Panc1 (cell line): Measurements from ENCODE around the gene D2HGDH. TPM values are rescaled to one million over a fixed set of nuclear protein-coding genes. Genes with fewer than 3 reads are reported as not detected.

Experiments
- ATAC-seq: fragments of 200-7000 bp; cut with Tn5 transposase; 2 replicates; pipeline ENCODE4 v1.9.1; 2020; ENCODE audit warnings: mild to moderate bottlenecking, moderate library complexity
- BruUV-seq: library from RNA; stranded (reverse); fragments of 400-500 nt; replicated peaks from 2 replicates; lab custom pipeline; 2021; lab: Mats Ljungman, UMichigan
- CTCF ChIA-PET: fragments of 300-600 bp; sonication (Branson Sonifier 250); formaldehyde crosslinking; loops from one replicate; lab custom pipeline; 2022; ENCODE audit warnings: antibody characterized with exemption; lab: Charles Lee
- POLR2A ChIA-PET: fragments of 300-600 bp; sonication (Branson Sonifier 250); formaldehyde crosslinking; loops from one replicate; lab custom pipeline; 2022; ENCODE audit warnings: antibody characterized with exemption; lab: Charles Lee
- DNase-seq: peaks from one replicate; pipeline ENCODE4 v3.0.0-alpha.2; 2010; ENCODE audit warnings: low read depth, low spot score
- H3K27ac ChIP-seq: 2 replicates; pipeline ENCODE4 v1.5.1; 2011; ENCODE audit warnings: mild to moderate bottlenecking, low read length, inconsistent platforms
- H3K27me3 ChIP-seq: fragments of 200-500 bp; sonication (Bioruptor generic); 2 replicates; pipeline ENCODE4 v1.6.0; 2014; ENCODE audit warnings: low read length, inconsistent platforms; ENCODE audit not compliant: control insufficient read depth, insufficient read depth
- H3K36me3 ChIP-seq: fragments of 200-500 bp; sonication (Bioruptor generic); 2 replicates; pipeline ENCODE4 v1.5.1; 2014; ENCODE audit warnings: inconsistent platforms, mild to moderate bottlenecking, low read length, moderate library complexity; ENCODE audit not compliant: control insufficient read depth, insufficient read depth
- H3K4me1 ChIP-seq: 2 replicates; pipeline ENCODE4 v1.5.1; 2011; ENCODE audit warnings: inconsistent platforms, mild to moderate bottlenecking, low read length, moderate library complexity; ENCODE audit not compliant: control insufficient read depth, insufficient read depth
- H3K4me3 ChIP-seq, 2 experiments: 2 replicates each; pipeline ENCODE4 v1.5.1; 2011 to 2012; ENCODE audit warnings: low read depth in 2 of 2, low read length in 2 of 2, mild to moderate bottlenecking in 2 of 2, inconsistent platforms in 1 of 2, moderate library complexity in 1 of 2
- H3K9me3 ChIP-seq: fragments of 200-500 bp; sonication (Bioruptor generic); 2 replicates; pipeline ENCODE4 v1.5.1; 2014; ENCODE audit warnings: low read depth, mild to moderate bottlenecking, inconsistent platforms, low read length, moderate library complexity; ENCODE audit not compliant: control insufficient read depth, insufficient read depth
- CTCF ChIP-seq: fragments of 450-650 bp; IDR thresholded peaks from 2 replicates; pipeline ENCODE4 v1.5.1; 2017; ENCODE audit warnings: mild to moderate bottlenecking
- POLR2AphosphoS5 ChIP-seq: IDR thresholded peaks from 2 replicates; pipeline ENCODE4 v1.6.1; 2012; ENCODE audit warnings: mild to moderate bottlenecking, low read depth, low read length, moderate library complexity
- SIN3A ChIP-seq: IDR thresholded peaks from 2 replicates; pipeline ENCODE4 v1.6.1; 2012; ENCODE audit warnings: low read depth, mild to moderate bottlenecking, low read length, moderate library complexity, borderline replicate concordance; ENCODE audit not compliant: insufficient read depth
- TCF7L2 ChIP-seq: IDR thresholded peaks from 2 replicates; pipeline ENCODE4 v1.6.1; 2011; ENCODE audit warnings: mild to moderate bottlenecking, low read depth, low read length, inconsistent platforms
- in situ Hi-C: cut with HindIII; loops from 2 replicates; pipeline ENCODE4 v1.10.0; 2016; ENCODE audit warnings: low sequenced_read_pairs, low pct_unique_long_range_greater_than_20kb
- intact Hi-C: fragments of 100-400 bp; cut with micrococcal nuclease; formaldehyde crosslinking; loops from one replicate; pipeline ENCODE4 v1.10.0; 2022; ENCODE audit not compliant: unreplicated experiment
- total RNA-seq: library from RNA; stranded (reverse); gene quantifications from one replicate; pipeline ENCODE4 v1.2.1, GENCODE V29; 2021; ENCODE audit not compliant: unreplicated experiment
- TF ChIP-seq, protein P1 (sequence below), 2 experiments: IDR thresholded peaks; 2 replicates each; pipeline ENCODE4 v1.6.1; 2011 to 2012; ENCODE audit warnings: low read depth in 2 of 2, control low read depth in 1 of 2, low read length in 1 of 2, mild to moderate bottlenecking in 1 of 2, moderate library complexity in 1 of 2; ENCODE audit not compliant: insufficient read depth in 1 of 2

Gene D2HGDH
- total RNA-seq, 1 experiment from 2014 or later: 53.0 TPM

GRCh38 chr2:241695651-241696050 lies 38.8 kb upstream of the D2HGDH start:
- TF ChIP-seq POLR2AphosphoS5: no peak
- Histone ChIP-seq H3K36me3 (no peaks in the 10 kb centered on the region), H3K27ac (no peak overlapping the region), H3K27me3 (no peaks in the 10 kb centered on the region), H3K9me3 (no peaks in the 10 kb centered on the region), H3K4me1 (0 out of 2 replicates have a peak, but pooled peaks cover under 1% of the 10 kb centered on the region), H3K4me3 (no peak overlapping the region)
- no TSS peak for BruUV-seq
- intact Hi-C loops (no loop called here), in situ Hi-C loops (no loop called here)
- POLR2A ChIA-PET: no interaction called here
- CTCF ChIA-PET: no interaction called here
- no peak for ATAC-seq
- DNase-seq: no peak

- H3K36me3 ChIP-seq: no peaks in the 10 kb centered on the region; the same call in 1 of the 2 replicates
- H3K27ac ChIP-seq: peak overlapping the region; percentile 76
- H3K4me1 ChIP-seq: peaks cover 10% of the 10 kb centered on the region
- peak; percentile 43 for DNase-seq
- no peak for ATAC-seq
- no peaks in the 10 kb centered on the region for H3K27me3 ChIP-seq
- no peaks in the 10 kb centered on the region for H3K9me3 ChIP-seq
- ChIA-PET CTCF (no interaction called here), POLR2A (interaction anchor here (1.0 kb wide), 1 partner anchor 33 kb away, joined by 3 read pairs; the partner anchor contains the start of gene D2HGDH)
- no peak for TF ChIP-seq TCF7L2
- TF ChIP-seq POLR2AphosphoS5: no peak
- TF ChIP-seq CTCF: no peak
- no peak for TF ChIP-seq SIN3A
- TF ChIP-seq, protein P1, sequence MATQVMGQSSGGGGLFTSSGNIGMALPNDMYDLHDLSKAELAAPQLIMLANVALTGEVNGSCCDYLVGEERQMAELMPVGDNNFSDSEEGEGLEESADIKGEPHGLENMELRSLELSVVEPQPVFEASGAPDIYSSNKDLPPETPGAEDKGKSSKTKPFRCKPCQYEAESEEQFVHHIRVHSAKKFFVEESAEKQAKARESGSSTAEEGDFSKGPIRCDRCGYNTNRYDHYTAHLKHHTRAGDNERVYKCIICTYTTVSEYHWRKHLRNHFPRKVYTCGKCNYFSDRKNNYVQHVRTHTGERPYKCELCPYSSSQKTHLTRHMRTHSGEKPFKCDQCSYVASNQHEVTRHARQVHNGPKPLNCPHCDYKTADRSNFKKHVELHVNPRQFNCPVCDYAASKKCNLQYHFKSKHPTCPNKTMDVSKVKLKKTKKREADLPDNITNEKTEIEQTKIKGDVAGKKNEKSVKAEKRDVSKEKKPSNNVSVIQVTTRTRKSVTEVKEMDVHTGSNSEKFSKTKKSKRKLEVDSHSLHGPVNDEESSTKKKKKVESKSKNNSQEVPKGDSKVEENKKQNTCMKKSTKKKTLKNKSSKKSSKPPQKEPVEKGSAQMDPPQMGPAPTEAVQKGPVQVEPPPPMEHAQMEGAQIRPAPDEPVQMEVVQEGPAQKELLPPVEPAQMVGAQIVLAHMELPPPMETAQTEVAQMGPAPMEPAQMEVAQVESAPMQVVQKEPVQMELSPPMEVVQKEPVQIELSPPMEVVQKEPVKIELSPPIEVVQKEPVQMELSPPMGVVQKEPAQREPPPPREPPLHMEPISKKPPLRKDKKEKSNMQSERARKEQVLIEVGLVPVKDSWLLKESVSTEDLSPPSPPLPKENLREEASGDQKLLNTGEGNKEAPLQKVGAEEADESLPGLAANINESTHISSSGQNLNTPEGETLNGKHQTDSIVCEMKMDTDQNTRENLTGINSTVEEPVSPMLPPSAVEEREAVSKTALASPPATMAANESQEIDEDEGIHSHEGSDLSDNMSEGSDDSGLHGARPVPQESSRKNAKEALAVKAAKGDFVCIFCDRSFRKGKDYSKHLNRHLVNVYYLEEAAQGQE (IDR thresholded peaks at IDR 0.05; ENCODE audit: insufficient read depth in 1 of 2, low read depth in 2 of 2, low read length in 1 of 2): no peak
- H3K4me3 ChIP-seq: peak overlapping the region; percentile 62 to 63
- intact Hi-C loops (no loop called here), in situ Hi-C loops (no loop called here)
- BruUV-seq: no TSS peak
Measured at GRCh38 chr2:241701149-241701398, 33.4 kb upstream of the D2HGDH start.

- Histone ChIP-seq H3K4me1 (peaks cover 10% of the 10 kb centered on the region), H3K9me3 (no peaks in the 10 kb centered on the region), H3K27ac (peak within 1 kb of the TSS; percentile 76), H3K4me3 (peak within 1 kb of the TSS; percentile 71 to 77), H3K36me3 (no peaks in the 10 kb centered on the region; the same call in 1 of the 2 replicates), H3K27me3 (no peaks in the 10 kb centered on the region)
- ChIA-PET CTCF (no interaction called here), POLR2A (interaction anchor here (0.6 to 1.2 kb wide), 6 partner anchors 13 to 553 kb away, joined by 3 to 17 read pairs (median 4); partner anchors contain the start of genes D2HGDH and DTYMK)
- in situ Hi-C loops (no loop called here), intact Hi-C loops (no loop called here)
- no peak for DNase-seq
- TF ChIP-seq SIN3A (peak; percentile 85; the same call in 1 of the 2 replicates), CTCF (no peak), POLR2AphosphoS5 (peak; percentile 54; the same call in 1 of the 2 replicates)
- peak; percentile 86 for ATAC-seq
- no TSS peak for BruUV-seq
Measured at GRCh38 chr2:241701399-241702154, 32.9 kb upstream of the D2HGDH start, which contains the start of gene ING5. ING5 (plus strand) TSS chr2:241702039; CDS start chr2:241702066, 27 bp downstream.
